ENCODE results near the gene RALGPS1.

RALGPS1 gene

DNA sequence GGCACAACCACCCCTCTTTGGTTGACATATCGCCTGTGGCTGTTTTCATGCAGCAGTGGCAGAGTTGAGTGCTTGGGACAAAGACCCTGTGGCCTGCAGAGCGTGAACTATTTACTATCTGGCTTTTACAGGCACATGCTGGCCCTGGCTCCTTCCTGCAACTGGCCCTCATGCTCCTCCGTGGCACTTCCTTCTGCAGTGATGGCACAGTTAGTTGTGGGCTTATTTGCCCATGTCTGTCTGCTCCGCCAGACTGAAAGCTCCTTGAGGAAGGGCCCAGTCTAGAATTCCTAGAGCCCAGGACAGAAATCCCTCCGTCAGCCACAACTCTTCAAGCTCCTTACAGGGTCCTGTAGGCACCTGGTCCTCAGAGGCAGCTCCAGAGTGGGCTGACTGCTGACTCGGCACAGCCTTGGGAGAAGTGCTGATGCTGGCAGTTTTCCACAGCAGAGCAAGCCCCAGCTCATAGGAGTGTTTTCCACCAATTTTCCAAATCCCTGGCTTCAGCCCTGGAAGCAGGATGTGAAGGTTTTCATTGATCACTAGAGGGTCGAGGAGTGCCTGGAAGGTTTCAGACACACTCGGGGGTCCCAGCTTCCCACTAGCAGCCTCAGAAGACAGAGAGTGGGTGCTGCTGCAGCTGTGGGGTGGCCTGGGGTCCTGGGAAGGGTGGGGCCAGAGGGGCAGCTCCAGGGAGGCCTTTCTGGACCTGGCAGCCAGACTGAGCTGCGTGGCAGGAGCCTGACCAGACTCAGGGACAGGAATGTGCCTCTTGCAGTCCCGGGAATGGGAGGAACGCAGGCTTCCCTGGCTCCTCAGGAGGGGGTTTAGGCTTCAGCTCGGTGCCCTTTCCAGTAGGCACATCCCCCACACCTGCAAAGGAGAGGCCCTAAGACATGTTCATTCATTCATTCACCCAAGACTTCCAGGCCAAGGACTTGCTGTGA lies 264.4 kb downstream of the RALGPS1 start:
- no peak for DNase-seq

DNA sequence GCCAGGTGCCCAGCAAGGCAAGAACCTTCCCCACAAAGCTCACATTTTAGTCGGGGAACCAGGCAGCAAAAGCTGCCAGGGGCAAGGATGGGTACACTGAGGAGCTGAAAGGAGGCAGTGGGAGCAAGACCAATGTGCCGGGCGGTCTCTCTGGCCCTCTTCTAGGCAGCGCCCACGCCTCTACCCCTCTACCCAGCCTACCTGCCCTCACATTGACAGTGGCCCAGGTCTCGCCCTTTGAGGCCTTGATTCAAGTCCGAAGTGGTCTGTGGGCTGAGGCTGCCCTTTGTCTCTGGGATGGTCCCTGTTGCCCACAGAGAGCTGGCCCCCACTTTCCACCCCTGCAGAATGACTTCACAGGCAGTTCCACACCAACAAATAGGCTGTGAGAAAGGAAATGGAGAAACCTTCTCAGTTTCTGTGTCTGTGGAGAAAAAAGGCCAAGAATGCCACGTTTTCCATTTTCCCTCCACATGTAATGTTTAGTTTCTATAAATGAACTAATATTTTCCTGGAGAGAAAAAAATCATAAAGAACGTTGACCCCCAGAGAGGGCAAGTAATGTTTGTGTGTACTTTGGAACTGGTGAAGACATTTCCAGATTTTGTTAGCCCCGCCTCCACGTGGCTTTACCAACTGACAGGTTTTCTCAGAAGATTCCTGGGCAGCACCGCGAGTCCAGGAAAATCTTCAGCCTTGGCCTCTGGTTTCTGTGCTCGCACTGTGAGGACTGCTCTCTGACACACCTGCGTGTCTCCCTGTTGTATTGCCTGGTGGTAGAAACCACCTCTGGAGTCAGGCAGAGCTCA lies 265.3 kb downstream of the RALGPS1 start:
- DNase-seq = no peak

DNA sequence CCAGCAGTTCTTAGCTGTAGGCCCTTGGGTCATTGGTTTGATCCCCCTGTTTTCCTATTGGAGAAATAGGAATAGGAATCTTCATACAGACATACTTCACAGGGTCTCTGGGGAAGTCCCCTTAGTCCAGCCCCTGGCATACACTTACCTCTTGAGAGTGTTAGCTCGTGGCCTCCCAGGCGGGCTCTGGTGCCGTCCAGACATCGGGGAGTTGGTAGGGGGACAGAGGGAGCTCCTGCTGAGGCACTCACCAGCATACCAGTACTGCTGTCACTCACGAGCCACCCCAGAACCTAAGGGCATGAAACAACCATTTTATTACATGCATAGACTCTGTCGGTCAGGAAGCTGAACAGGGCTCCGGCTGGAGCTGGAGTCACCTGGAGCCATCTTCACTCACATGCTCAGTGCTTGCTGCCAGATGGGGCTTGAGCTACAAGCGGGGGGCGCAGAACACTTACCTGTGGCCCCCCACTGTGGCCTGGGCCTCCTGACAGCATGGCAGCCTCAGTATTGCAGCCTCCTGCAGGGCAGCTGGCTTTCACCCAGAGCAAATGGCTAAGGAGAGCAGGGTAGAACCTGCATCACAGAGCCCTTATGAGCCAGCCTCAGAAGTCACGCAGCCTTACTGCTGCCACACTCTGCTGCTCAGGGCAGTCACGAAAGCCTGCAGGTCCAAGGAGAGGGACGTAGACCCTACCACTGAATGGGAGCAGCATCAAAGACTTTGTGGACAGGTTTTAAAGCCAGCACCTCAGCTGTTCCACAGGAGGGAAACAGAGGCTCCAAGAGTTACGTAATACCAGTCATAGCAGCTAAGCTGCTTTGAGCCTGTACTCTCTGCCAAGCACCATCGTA lies 266.1 kb downstream of the RALGPS1 start:
- DNase-seq = no peak

DNA sequence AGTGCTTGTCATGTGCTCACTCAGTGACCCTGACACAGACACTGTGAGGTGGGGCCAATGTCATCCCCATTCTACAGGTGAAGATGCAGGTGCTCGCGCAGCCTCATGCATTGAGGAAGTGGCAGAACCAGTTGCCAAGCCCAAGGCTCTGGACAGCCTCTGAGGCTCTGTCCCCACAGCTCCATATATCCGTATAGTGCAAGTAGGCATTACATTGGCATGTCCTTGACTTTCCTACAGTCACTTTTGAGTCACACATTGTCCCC lies 266.7 kb downstream of the RALGPS1 start:
- DNase-seq = no peak

DNA sequence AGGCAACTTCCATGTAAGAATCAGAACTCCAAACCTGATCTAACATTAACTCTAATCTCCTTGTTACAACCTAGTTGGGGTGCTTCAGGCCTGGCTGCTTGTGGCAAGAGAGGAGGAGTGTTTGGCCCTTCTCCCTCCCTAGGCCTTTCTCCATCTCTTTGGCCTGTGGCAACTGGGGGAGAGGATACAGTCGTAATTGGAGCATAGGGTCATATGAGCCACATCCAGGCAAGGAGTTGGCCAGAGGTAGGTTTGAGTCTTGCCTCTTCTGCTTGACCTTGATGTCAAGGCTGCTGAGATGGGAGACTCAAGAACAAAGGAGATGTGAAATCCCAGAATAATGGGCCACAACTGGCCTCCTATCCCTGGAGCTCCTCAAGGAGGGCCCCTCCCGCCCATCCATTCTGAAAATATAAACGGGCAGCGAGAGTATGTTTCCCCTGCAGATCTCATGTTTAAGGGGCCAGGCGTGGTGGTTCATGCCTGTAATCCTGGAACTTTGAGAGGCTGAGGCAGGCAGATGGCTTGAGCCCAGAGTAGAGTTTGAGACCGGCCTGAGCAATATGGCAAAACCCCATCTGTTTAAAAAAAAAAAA lies 267.1 kb downstream of the RALGPS1 start:
- peak; percentile 89 to 96 for DNase-seq

DNA sequence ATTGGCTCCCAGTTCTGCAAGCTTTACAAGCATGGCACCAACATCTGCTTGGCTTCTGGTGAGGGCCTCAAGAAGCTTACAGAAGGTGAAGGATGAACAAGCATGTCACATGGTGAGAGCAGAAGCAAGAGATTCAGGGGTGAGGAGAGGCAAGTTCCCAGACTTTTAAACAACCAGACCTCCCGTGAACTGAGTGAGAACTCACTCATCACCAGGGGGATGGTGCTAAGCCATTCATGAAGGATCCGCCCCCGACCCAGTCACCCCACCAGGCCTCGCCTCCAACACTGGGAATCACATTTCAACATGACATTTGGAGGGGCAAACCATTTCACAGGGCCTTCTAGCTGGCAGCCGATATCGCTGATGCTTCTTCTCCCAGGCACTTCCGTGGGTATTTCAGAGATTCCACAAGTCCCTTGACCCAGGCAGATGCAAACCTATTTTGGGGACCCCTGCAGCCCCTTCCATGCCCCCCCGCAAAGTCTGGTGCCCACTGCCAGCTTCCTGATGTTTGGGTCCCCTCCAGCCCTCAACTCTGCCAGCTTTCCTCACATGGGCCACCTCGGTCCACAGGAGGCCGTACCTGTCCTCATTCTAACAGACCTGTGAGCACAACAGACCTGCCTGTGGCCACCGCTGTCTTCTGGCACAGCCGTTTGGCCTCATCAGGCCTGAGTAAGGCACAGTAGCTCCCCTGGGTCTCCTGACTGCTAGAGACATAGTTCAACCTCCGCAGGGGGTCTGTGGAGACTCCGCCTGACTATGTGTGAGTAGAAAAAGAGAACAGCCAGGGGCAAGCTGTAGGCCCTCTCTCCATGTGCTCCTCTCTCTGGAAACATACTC lies 268.5 kb downstream of the RALGPS1 start:
- DNase-seq = no peak

DNA sequence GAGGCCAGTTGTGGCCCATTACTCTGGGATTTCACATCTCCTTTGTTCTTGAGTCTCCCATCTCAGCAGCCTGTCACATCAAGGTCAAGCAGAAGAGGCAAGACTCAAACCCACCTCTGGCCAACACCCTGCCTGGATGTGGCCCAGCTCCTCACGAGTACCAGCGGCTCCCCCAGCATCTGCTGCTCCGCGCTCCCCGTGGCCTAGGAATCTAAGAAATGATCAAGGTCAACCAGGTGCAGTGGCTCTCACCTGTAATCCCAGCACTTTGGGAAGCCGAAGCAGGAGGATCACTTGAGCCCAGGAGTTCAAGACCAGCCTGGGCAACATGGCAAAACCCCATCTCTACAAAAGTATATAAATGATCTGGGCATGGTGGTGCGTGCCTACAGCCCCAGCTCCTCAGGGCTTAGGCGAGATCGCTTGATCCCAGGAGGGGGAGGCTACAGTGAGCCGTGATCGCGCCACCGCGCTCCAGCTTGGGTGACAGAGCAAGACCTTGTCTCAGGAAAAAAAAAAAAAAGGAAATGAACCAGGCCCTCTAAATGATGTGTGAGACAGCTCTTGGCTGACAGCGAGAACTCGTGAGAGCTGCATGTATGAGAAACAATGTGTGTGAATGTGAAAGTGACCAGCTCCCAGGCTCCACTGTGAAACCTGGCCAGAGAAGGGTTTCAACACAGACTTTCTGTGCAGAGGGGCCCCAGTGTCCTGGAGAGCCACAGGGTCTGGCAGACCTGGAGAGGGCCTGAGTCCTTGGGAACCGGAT lies 269.4 kb downstream of the RALGPS1 start:
- no peak for DNase-seq

DNA sequence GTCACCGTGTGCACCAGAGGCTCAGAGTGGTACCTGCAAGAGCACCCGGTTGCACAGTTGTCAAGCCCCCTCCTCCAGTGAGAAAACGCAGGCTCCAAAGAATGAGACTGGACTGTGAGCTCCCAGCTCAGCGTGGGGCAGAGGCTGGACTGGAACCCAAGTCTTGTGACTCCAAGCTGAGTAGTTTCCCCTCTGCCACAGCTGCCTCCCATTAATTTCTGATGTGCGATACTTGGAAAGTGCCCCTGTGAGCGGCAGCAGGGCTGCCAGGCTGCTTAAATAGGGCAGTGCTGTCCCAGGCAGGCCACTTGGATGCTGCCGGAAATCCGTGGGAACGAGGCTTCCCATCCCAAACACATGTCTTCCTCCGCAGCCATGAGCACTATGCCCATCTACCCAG lies 270.1 kb downstream of the RALGPS1 start:
- no peak for DNase-seq

DNA sequence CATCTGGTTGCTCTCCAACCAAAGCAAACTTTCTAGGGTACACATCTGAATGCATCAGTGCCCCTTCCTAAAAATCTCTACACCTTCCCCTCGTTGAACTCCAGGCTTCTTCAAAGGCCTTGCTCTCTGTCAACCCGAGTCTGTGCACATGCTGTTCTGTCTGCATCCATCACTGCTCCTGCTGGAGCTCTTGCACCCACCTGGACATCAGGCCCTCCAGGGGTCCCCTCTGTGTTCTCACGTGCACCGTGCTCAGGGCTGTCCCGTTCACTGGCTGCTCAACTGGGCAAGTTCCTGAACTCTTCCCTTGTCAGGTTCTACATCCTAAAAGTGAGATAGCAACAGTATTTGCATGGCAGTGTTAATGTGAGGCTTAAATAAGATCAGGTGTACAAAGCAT lies 270.6 kb downstream of the RALGPS1 start:
- DNase-seq = no peak

DNA sequence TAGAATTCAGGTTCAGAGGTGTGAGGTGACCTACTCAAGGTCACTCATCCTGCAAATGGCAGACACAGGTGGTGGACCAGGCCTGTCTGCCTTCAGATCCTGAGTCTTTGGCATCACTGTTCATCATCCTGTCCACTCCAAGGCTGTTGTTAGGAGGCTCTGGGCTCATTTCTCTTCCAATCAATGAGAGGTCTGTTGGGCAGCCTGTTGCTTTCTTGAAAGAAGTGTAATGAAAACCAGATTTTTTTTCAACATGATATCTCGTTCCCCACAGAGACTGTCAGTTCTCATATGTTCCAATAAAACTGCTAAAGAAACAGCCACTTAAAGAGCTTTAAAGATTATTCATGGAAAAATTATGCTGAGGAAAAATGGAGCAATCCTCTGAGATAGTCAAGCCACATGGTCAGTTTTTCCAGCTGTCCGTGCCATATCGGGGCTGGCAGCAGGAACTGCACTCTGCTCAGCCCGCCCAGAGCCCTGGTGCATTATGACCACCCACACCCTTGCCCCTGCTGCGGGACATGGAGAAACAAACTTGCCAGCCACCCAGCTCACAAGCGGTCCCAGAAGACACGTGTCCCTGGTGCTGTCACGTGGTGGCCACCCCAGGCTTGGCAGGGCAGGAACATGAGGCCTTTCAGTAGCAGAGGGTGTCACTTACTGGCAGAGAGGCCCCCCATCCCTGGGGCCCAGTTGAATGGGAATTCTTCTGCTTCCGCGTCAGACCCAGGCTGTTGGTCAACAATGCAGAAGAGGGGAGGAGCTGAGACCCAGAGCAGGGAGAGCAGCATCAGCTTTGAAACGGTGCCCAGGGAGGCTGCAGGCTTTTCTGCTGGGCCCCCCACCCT lies 271.6 kb downstream of the RALGPS1 start:
- DNase-seq = peak in 1 of 2 experiments; percentile 44

DNA sequence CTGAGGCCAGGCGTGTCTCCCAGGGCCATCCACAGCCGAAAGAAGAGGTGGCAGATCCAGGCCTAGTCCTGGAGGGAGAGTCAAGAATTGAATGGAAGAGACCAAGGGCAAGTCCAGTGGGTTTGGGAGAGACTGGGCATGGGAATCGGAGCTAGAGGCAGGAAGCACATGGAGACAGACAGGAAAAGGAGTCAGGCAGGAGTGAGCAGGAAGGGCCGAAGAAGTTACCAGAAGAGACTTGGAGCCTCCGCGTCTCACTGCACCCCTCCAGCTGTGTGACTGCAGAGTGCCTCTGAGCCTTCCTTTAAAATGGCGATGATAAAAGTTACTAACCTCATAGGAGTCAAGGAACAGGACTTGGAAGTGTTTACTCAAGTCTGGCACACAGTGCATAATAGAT lies 272.2 kb downstream of the RALGPS1 start:
- DNase-seq = no peak

DNA sequence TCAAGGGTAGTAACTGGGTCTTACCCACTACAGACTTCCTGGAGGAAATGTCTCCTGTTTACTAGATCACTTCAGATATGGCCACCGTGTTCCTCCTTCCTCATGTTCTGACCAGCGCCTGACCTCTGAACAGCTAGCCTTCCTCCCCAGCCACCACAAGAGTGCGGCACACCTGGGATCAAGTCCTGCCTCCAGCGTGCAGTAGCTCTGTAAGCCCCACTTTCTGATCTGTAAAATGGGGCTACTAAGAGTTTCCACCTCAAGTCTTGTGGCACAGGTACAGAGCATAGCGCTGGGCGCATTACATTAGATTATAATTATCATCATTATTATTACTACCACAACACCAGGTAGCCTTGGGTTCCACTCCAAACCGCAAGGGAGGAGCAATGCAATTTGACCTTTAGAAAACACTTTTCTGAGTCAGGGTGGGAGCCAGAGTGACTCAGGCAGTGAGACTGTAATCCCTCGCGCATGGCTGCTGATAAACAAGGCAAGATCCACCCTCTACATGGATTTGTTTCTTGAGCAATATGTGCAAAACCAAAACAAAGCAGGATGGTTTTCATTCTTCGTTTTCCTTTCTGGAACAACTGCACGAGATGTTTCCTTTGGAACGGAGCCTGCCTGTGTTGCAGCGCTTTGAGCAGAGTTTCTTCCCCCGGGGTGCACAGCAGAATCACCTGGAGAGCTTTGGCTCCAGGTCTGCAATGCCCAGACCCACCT lies 272.8 kb downstream of the RALGPS1 start:
- no peak for DNase-seq

DNA sequence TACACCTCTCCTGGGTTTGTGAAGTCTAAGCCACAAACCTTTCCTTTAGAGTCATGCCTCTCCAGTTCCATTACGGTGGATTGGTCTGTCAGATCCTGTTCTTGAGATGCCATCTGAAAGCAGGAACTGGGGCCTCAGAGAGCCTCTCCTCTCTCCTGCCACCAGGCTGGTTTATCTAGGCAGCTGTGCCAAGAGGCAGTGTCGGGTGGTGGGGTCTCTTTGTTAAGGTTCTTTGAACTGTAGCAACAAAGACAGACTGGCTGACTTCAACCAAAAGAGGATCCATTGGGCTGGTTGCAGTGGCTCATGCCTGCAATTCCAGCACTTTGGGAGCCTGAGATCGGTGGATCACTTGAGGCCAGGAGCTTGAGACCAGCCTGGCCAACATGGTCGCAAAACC lies 273.8 kb downstream of the RALGPS1 start:
- no peak for DNase-seq

DNA sequence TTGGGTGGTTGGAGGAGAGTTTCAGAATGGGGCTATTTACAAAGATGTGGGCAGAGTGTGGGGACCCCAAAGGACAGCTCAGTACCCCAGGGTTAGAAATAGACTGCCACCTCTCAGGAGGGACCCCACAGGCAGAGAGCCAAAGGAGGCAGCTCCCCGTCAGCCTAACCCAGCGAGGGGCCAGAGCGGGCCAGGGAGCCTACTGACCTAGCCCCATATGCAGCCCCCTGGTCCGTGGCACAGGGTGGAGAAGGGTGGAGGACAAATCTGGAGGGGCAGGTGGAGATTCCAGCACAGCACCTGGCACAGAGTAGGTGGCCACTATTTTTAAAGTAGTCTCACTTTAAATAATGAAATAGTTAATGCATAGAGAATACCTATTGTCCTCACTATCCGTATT lies 275.0 kb downstream of the RALGPS1 start:
- no peak for DNase-seq

DNA sequence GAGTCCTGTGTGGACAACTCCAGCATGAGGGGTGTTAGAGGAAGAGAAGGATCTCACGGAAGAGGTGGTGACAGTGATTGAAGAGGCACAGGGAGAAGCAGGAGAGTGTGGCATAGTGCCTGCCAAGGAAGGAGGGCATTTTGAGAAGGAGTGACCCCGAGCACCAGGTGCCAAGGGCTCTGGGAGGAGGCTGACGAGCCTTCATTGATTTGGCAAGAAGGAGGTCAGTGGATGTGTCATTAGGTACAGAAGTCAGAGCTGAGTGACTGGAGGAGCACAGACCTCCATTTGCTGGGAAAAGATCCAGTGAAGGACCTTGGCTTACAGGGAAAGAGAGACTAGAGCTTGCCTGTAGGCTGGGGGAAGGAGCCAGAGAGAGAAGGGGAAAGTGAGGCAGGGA lies 278.2 kb downstream of the RALGPS1 start:
- no peak for DNase-seq

DNA sequence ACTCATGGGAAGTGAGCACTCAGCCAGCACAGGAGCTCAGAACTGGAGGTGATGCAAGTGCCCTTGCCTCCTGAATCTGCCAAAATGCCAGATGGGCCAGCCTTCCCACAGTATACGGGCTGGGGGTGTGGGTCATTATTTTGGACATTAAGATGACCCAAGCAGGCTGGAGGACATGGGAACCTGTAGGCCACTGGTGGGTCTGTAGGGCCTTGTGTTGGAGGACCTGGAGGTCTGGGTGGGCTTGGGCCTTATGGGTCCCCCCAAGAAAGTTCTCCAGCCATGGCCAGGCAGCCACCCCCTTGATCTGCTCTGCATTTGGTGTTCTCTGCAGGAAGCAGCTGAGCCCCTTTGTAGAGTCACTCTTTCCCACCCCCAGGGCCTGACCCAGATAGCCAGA lies 278.9 kb downstream of the RALGPS1 start:
- no peak for DNase-seq

DNA sequence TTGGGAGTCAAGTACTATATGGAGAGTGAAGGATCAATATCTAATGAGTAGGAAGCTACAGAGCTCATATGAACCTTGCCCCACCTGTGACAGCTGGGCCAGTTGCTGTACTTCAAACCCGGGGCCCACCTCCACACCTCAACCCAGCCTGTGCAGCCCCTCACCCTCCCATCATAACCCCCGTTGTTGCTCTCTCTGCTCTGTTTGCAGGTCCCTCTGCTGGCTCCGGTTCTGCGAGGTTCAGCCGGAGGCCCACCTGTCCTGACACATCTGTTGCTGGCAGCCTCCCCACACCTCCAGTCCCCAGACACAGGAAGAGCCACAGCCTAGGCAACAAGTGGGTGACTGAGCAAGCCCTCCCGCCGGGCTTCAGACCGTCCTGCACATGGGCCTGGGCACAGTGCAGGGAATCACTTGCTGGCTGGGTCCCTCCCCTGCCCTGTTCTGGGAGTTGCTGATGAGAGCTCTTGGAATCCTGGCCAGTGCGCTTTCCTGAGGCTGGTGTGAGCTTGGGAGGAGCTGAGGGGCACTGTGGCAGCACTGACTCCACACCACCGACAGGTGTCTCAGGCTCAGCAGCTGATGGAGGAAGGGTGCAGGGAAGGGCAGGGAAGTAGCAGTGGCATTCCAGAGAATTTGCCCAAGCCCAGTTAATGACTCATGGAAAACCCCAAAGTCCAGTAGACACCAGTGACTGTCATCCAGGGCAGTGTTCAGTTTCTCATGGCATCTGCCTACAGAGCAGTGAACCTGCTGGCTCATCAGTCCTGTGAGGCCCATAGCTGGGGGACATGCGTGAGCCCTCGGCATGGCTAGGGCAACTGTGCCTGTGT lies 280.5 kb downstream of the RALGPS1 start:
- DNase-seq = peak in 1 of 2 experiments; percentile 30

Measured in NCI-H524 (cell line).